Lower leg skin (tissue), 3 donors: Measurements from ENCODE around the gene DCLK2.

ENCODE experiments used
- POLR2A ChIP-seq, 2 donors: fragments of 450-650 bp; IDR thresholded peaks; one replicate each; pipeline ENCODE4 v1.6.1; 2016 to 2017; ENCODE audit warnings: antibody characterized with exemption in 2 of 2, mild to moderate bottlenecking in 1 of 2, moderate library complexity in 1 of 2
- TF ChIP-seq, protein P1 (sequence below), 3 donors: fragments of 450-650 bp; IDR thresholded peaks; one replicate each; pipeline ENCODE4 v1.5.1; 2016; ENCODE audit warnings: antibody characterized with exemption in 3 of 3, mild to moderate bottlenecking in 3 of 3, moderate library complexity in 2 of 3

DNA sequence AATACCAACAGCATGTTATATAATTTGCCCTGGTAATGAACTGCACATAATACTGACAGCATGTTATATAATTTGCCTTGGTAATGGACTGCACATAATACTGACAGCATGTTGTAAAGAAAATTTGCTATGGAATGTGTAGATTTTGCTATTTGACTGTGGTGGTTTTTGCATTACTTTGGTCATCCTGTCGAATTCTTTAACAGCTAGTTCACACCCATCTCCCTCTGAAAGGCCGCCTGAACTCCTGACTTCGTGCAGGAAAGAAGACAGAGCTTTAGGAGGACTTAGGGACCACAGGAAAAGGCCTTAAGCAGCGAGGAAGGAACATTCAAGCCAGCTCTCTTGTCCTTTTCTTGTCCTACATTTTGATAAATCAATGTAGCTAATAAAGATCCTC is 45.2 kb upstream of the DCLK2 start:
- TF ChIP-seq, protein P1, sequence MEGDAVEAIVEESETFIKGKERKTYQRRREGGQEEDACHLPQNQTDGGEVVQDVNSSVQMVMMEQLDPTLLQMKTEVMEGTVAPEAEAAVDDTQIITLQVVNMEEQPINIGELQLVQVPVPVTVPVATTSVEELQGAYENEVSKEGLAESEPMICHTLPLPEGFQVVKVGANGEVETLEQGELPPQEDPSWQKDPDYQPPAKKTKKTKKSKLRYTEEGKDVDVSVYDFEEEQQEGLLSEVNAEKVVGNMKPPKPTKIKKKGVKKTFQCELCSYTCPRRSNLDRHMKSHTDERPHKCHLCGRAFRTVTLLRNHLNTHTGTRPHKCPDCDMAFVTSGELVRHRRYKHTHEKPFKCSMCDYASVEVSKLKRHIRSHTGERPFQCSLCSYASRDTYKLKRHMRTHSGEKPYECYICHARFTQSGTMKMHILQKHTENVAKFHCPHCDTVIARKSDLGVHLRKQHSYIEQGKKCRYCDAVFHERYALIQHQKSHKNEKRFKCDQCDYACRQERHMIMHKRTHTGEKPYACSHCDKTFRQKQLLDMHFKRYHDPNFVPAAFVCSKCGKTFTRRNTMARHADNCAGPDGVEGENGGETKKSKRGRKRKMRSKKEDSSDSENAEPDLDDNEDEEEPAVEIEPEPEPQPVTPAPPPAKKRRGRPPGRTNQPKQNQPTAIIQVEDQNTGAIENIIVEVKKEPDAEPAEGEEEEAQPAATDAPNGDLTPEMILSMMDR (IDR thresholded peaks at IDR 0.05) = no peak
- no peak for TF ChIP-seq POLR2A (IDR thresholded peaks at IDR 0.05)
